PFSK-1 (cell line): ENCODE results near the gene DNAJB7.

Experiments used
- POLR2AphosphoS5 ChIP-seq: IDR thresholded peaks from 2 replicates; pipeline ENCODE4 v1.6.1; 2012; ENCODE audit warnings: low read depth, mild to moderate bottlenecking, control low read depth, low read length, moderate library complexity
- TF ChIP-seq, protein P1 (sequence below), 2 experiments: IDR thresholded peaks; 2 replicates each; pipeline versions ENCODE4 v1.6.1 to v1.8.0; 2011 to 2012; ENCODE audit warnings: low read depth in 2 of 2, low read length in 2 of 2, control low read depth in 1 of 2, inconsistent platforms in 1 of 2, mild to moderate bottlenecking in 1 of 2, moderate library complexity in 1 of 2; ENCODE audit not compliant: insufficient read depth in 1 of 2

DNA sequence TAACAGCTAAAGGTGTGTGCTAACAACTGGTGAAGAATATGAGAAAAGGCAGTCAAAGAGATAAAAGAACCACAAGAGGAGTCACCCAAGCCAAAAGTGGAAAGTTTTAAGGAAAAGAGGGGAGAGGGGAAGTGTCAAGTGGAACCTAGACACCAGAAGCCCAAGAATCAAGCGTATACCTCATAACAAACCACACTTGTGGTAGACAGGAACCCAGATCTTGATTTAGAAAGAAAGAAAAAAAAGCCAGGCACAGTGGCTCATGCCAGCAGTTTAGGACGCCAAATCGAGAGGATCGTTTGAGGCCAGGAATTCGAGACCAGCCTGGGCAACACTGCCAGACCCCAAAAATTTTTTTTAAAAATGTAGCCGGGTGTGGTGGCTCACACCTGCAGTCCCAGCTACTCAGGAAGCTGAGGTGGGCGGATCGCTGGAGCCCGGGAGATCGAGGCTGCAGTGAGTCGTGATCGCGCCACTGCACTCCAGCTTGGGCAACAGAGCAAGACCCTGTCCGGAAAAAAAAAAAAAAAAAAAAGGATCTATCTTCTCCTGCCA is 43.6 kb downstream of the DNAJB7 start:
- no peak for TF ChIP-seq POLR2AphosphoS5
- TF ChIP-seq, protein P1, sequence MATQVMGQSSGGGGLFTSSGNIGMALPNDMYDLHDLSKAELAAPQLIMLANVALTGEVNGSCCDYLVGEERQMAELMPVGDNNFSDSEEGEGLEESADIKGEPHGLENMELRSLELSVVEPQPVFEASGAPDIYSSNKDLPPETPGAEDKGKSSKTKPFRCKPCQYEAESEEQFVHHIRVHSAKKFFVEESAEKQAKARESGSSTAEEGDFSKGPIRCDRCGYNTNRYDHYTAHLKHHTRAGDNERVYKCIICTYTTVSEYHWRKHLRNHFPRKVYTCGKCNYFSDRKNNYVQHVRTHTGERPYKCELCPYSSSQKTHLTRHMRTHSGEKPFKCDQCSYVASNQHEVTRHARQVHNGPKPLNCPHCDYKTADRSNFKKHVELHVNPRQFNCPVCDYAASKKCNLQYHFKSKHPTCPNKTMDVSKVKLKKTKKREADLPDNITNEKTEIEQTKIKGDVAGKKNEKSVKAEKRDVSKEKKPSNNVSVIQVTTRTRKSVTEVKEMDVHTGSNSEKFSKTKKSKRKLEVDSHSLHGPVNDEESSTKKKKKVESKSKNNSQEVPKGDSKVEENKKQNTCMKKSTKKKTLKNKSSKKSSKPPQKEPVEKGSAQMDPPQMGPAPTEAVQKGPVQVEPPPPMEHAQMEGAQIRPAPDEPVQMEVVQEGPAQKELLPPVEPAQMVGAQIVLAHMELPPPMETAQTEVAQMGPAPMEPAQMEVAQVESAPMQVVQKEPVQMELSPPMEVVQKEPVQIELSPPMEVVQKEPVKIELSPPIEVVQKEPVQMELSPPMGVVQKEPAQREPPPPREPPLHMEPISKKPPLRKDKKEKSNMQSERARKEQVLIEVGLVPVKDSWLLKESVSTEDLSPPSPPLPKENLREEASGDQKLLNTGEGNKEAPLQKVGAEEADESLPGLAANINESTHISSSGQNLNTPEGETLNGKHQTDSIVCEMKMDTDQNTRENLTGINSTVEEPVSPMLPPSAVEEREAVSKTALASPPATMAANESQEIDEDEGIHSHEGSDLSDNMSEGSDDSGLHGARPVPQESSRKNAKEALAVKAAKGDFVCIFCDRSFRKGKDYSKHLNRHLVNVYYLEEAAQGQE (IDR thresholded peaks at IDR 0.05; ENCODE audit: insufficient read depth in 1 of 2, low read depth in 2 of 2, low read length in 2 of 2), result no peak
